ENCODE results near the gene DMXL1.

- TF ChIP-seq CTCF (IDR thresholded peaks at IDR 0.05; ENCODE audit: low read depth, low read length), result no peak
- TF ChIP-seq POLR2A (IDR thresholded peaks at IDR 0.05; ENCODE audit: extremely low read depth, insufficient read length), result no peak
- TF ChIP-seq MYC (IDR thresholded peaks at IDR 0.05; ENCODE audit: low read depth, low read length), result no peak
Observed at GRCh38 chr5:119088438-119088837, 17.6 kb downstream of the DMXL1 start.

Data from NB4 (cell line).